Skin epidermis (tissue), 12 donors: ENCODE results near the gene ULBP3.

Experiments
- H3K27ac ChIP-seq, 21 experiments: fragments of 200-600 bp; sonication (generic) in 11 of 21; one replicate each; pipeline ENCODE4 v1.5.0; 2020; ENCODE audit warnings: mild to moderate bottlenecking in 3 of 21, inconsistent platforms in 2 of 21, moderate library complexity in 2 of 21
- H3K4me3 ChIP-seq, 7 experiments: fragments of 200-600 bp; sonication (generic) in 2 of 7; one replicate each; pipeline ENCODE4 v1.5.0; 2020; ENCODE audit warnings: inconsistent platforms in 2 of 7, mild to moderate bottlenecking in 2 of 7, moderate library complexity in 1 of 7

The ULBP3 gene

DNA sequence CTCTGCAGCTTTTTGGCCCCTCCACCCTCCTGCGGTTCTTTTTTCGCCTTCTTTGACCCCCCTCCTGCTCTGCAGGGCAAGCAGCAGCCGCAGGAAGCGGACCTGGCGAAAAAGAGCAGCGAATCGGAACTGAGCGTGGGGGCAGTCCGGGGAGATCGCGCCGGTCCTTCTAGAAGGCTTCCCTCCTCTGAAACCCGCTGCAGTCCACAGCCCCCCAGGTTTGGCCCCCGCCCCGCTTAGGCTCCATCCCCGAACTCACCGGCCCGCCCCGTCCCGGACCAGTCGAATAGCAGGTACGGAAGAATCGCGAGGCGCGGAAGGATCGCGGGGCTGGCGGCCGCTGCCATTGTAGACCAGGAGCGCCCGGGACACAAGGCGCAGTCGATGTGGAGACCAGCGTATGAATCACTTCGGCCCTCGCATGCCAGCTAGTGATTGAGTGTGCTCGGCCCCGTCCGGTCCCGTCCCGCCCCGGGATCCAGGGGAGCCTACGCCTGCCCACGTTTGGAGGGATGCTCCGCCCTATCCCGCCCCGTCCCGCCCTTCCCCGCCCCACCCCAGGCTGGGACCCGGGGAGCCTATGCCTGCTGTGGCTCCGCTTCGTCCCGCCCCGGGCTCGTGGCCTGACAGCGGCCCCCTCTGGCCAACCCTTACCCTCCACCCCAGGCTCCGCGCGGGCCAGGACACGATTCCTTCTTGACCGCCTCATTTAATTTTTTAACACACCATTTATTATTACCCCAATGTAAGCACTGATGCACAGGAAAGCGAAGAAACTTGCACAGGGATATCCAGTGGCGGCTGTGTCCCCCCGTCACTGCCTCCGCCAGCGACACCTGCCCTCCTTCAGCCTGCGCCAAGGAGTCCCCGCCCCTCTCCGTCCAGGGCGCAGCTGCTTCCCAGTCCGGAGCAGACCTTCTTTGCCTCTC, at the start of gene ULBP3:
ULBP3 (minus strand) TSS at position 402 of the 929 bp plus-strand sequence; CDS start at position 347, 55 bp downstream.
- peak within 1 kb of the TSS in 12 of 21 experiments; percentile 13 to 80 (median 48) for H3K27ac ChIP-seq
- peak within 1 kb of the TSS; percentile 50 to 76 (median 56) for H3K4me3 ChIP-seq

DNA sequence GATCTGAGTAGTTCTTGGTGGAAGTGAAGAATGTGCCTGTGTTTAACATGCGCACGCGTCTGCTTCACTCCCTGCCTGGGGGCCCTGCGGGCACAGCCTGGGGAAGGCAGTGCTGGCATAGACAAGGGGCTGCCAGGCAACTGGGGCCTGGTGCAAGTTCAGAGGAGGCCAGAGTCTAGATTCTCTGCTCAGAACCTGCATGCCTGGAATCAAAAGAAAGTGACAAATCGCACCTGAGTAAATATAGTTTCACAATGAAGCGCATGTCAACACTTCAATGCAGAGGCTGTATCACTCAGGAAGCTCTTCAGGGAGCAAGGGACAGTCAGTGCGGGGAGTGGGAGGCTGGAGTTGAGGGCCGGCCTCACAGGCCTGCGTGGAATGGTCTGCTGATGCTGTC, 49.7 kb upstream of the ULBP3 start:
- Histone ChIP-seq H3K4me3 (no peak overlapping the region), H3K27ac (no peak overlapping the region)

DNA sequence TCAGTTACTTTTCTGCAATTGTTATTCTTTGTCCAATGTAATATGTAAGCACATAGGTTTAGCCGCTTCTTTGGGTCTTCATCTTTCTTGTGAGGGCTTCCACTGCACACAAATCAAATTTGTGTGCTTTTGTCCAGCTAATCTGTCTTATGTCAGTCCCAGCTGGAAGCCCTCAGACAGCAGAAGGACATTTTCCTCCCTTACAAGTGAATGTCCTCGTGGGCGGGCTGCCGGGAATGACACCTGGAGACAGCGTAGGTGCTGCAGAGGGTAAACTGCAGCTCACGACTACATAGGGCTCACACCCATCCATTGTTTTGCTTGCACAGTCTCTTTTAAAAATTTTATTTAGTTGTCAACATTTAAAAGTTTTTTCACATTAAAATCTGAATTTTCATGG, 49.3 kb upstream of the ULBP3 start:
- no peak overlapping the region for H3K27ac ChIP-seq

DNA sequence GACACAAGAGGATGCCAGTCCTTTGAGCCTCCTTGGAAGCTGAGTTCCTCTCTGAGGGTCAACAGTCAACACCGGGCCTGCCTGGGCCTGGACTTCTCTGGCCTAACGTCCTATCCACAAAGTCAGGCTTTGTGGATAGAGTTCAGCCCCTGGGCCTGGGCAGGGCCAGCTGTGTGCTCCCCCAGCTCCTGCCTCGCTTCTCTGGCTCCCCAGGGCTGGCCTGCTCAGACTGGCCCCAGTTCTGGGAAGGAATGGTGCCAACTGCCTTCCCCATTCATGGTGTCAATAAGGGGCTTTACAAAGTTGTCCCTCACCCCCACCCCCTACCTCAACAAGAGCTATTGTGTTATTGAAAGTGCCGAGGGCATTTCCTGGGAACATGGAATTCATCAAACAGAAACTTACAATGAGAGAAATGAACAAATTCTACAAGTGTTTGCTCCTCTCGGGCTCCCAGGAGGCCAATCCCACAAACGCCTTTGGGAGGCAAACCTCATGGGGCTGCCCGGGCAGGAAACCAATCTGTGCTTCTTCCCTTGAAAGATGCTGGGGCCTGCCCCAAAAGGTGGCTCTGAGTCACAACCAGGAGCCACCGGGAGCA, 47.4 kb upstream of the ULBP3 start:
- no peak overlapping the region for H3K4me3 ChIP-seq
- H3K27ac ChIP-seq: peak overlapping the region in 1 of 21 experiments; percentile 9

More for the DNA sequence above, 49.3 kb upstream of the ULBP3 start:
- no peak overlapping the region for H3K4me3 ChIP-seq

GRCh38 chr6:150115769-150116168, 46.8 kb upstream of the ULBP3 start:
- no peak overlapping the region for H3K4me3 ChIP-seq
- H3K27ac ChIP-seq: peak overlapping the region in 1 of 21 experiments; percentile 9

GRCh38 chr6:150112233-150112632, 43.3 kb upstream of the ULBP3 start:
- no peak overlapping the region for H3K27ac ChIP-seq
- H3K4me3 ChIP-seq: no peak overlapping the region

DNA sequence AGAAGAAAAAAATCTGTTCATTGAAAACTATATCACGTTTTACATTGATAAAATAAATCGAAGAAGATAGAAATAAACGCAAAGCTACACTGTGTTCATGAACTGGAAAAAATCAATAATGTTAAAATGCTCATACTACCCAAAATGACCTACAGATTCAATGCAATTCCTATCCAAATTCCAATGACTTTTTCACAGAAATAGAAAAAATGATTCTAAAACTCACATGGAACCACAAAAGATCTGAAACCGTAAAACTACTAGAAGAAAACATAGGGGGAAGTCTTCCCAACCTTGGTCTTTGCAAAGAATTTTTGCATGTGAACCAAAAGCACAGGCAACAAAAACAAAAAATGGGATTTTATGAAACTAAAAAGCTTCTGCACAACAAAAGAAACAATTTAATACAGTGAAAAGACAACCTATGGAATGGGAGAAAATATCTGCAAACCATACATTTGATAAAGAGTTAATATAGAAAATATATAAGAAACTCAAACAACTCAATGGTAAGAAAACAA, 33.9 kb upstream of the ULBP3 start:
- H3K4me3 ChIP-seq: no peak overlapping the region
- H3K27ac ChIP-seq: no peak overlapping the region

- no peak overlapping the region for H3K4me3 ChIP-seq
- H3K27ac ChIP-seq: no peak overlapping the region
Observed at GRCh38 chr6:150100745-150101144, 31.8 kb upstream of the ULBP3 start.

DNA sequence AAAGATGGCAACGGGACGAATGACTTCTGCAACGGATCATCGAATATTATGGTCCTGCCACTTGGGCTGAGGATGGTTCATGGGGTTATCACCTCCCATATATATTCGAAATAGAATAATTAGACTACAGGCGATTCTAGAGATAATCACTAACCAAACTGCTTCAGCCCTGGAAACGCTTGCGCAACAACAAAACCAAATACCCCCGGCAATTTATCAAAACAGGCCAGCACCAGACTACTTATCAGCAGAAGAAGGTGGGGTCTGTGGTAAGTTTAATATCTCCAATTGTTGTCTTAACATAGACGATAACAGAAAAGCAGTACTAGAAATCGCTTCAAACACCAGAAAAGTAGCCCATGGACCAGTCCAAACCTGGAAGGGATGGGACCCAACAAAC, 31.0 kb upstream of the ULBP3 start:
- Histone ChIP-seq H3K4me3 (no peak overlapping the region), H3K27ac (no peak overlapping the region)

DNA sequence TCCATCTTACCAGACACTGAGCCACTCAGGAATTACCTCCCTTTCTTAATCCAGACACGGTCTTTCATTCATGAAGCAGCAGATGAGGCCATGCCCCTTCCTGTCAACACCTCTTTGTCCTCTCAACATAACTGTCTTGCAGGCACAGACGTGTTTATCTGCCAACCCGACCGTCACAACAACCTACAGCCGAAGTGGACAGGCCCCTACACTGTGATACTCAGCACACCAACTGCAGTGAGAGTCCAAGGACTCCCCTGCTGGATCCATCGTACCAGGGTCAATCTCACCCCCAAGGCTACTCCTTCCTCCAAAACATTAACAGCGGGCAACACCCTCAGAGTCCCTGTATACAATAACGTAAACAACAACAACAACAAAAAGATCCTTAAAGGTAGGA, 30.6 kb upstream of the ULBP3 start:
- H3K27ac ChIP-seq: no peak overlapping the region
- H3K4me3 ChIP-seq: no peak overlapping the region

- H3K4me3 ChIP-seq: no peak overlapping the region
- H3K27ac ChIP-seq: no peak overlapping the region
Observed at GRCh38 chr6:150098155-150098554, 29.2 kb upstream of the ULBP3 start.

GRCh38 chr6:150093397-150093796, 24.5 kb upstream of the ULBP3 start:
- Histone ChIP-seq H3K4me3 (no peak overlapping the region), H3K27ac (no peak overlapping the region)

DNA sequence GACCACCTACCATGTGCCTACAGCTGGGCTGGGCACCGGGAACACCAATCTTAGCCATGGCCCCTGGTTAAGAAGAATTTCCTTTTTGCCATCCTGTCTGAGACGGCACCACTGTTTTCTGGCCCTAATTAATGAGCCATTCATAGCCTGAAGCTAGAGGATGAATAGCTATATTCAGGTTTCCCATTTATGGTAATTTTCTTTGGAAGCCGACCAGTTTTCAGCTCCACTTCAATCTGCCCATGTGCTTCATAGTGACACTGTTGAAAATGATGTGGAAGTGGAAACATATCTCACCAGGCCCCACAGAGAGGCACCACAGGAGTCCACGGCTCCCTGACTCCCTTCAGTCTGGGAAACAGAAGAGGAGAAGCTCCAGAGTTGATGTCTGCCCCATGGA, 22.6 kb upstream of the ULBP3 start:
- Histone ChIP-seq H3K27ac (no peak overlapping the region), H3K4me3 (no peak overlapping the region)

DNA sequence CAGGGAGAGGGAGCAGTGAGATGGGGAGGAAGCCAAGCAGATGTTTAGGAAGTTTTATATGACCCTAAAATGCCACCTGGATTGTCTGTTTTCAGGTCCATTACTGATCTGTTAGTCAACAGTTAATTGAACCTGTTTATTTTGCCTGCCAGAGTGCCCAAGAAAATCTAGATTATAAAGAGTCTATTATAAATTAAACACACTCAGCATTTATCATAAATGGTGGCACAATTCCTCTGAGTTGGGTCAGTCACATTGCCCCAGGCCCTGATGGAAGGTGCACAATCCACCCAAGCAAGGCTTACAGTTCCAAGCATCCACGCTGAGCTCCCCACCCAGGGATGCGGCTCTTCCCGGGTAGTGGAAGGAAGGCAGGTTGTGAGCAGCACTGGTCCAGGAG, 21.4 kb upstream of the ULBP3 start:
- Histone ChIP-seq H3K4me3 (no peak overlapping the region), H3K27ac (no peak overlapping the region)

- Histone ChIP-seq H3K27ac (no peak overlapping the region), H3K4me3 (no peak overlapping the region)
Observed at GRCh38 chr6:150088481-150089154, 19.7 kb upstream of the ULBP3 start.

- no peak overlapping the region for H3K27ac ChIP-seq
Observed at GRCh38 chr6:150087336-150087735, 18.4 kb upstream of the ULBP3 start.

DNA sequence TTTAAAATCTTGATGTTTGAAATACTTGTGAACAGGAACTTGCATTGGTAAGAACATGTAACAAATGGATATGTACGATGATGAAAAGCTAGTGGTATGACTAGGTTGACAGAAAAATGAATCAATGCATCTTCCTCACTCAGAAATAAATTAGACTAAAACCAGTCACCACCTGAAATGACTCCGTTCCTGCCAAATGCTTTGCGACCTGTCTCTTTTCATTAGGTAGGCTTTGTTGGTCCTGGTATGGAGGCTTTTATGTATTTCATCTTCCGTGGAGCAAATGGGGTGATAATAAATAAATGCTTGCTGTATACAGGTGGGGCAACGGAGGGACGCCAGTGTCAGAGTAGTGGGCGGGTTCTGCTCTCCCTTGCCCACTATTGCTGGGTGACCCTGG, 17.1 kb upstream of the ULBP3 start:
- Histone ChIP-seq H3K27ac (no peak overlapping the region), H3K4me3 (no peak overlapping the region)

More at GRCh38 chr6:150087336-150087735, 18.4 kb upstream of the ULBP3 start:
- H3K4me3 ChIP-seq: no peak overlapping the region

DNA sequence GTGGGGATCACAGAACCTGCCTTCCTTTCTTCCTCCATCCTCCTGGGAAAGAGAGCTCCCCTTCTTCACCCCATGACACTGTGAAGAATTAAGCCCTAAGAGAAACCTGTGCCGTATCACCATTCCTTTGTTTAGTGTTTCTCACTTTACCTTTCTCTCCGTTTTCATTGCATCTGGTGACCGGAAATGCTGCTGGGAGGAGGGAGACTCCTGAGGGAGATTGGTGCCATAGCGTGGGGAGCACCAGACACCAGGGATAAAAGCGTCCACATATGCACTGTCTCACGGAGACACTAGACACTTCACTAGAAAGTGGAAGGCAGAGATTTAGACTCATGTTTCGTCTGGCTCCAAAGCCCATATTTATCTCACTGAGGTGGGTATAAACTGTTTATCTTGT, 15.5 kb upstream of the ULBP3 start:
- no peak overlapping the region for H3K4me3 ChIP-seq
- no peak overlapping the region for H3K27ac ChIP-seq

DNA sequence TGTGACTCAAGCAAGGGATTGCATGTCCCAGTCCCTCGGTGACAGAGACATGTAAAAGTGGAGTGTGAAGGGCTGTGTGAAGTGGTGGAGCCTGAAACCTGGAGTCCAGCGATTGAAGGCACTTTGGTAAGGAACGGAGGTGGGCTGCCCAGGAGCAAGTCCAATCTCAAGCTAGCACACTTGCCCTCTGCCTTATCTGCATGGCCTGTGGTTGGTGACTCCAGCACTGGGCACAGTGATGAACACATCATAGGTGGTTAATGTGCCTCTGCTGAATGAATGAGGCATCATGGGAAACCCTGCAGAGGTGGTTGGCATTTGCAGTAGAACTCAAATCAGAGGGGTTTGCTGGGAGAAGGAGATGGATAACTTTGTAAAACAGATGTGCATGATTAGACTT, 14.9 kb upstream of the ULBP3 start:
- Histone ChIP-seq H3K4me3 (no peak overlapping the region), H3K27ac (no peak overlapping the region)

- Histone ChIP-seq H3K4me3 (no peak overlapping the region), H3K27ac (no peak overlapping the region)
Observed at GRCh38 chr6:150081702-150082101, 12.8 kb upstream of the ULBP3 start.
